Measurements from ENCODE around the gene CLCNKA.
"Not testable (repeated sequence)": the region's sequence is repeated elsewhere in the genome, so short reads cannot be mapped to it uniquely, and the experiment has no call there.

- not testable (repeated sequence) for TF ChIP-seq CTCF (IDR thresholded peaks at IDR 0.05; ENCODE audit: borderline replicate concordance, extremely low read depth, low read length, poor library complexity, severe bottlenecking); EZH2 (IDR thresholded peaks at IDR 0.05; ENCODE audit: borderline replicate concordance, low read depth, low read length, severe bottlenecking)
Measured at GRCh38 chr1:16061989-16062686, 40.3 kb downstream of the CLCNKA start.
